Activated CD8-positive, alpha-beta T cell treated with anti-CD3 and anti-CD28 coated beads for 36 hours (primary cell): Measurements from ENCODE around the gene LIPM. TPM values are rescaled to one million over a fixed set of nuclear protein-coding genes. Genes with fewer than 3 reads are reported as not detected.

Source experiments
- ATAC-seq: fragments of 200-7000 bp; cut with Tn5 transposase; one replicate; pipeline ENCODE4 v1.10.0; 2021; ENCODE audit warnings: mild to moderate bottlenecking, moderate library complexity
- CTCF ChIA-PET: fragments of 350-600 bp; sonication (Branson Sonifier 250); formaldehyde crosslinking; loops from one replicate; lab custom pipeline; 2021; ENCODE audit warnings: antibody characterized with exemption; lab: Charles Lee
- POLR2A ChIA-PET: fragments of 350-600 bp; sonication (Branson Sonifier 250); formaldehyde crosslinking; loops from one replicate; lab custom pipeline; 2021; ENCODE audit warnings: antibody characterized with exemption; lab: Charles Lee
- DNase-seq: peaks from one replicate; pipeline ENCODE4 v3.0.0-alpha.2; 2020
- H3K27ac Mint-ChIP-seq: one replicate; pipeline ENCODE4 v1.8.0; 2021; ENCODE audit warnings: mild to moderate bottlenecking, mixed read lengths
- H3K27me3 Mint-ChIP-seq: one replicate; pipeline ENCODE4 v1.8.0; 2021; ENCODE audit warnings: mixed read lengths
- H3K36me3 Mint-ChIP-seq: one replicate; pipeline ENCODE4 v1.8.0; 2021; ENCODE audit warnings: low read depth, mixed read lengths
- H3K4me1 Mint-ChIP-seq: one replicate; pipeline ENCODE4 v1.8.0; 2021; ENCODE audit warnings: low read depth, mixed read lengths
- H3K4me3 Mint-ChIP-seq: one replicate; pipeline ENCODE4 v1.8.0; 2021; ENCODE audit warnings: mild to moderate bottlenecking, moderate library complexity, mixed read lengths
- H3K9me3 Mint-ChIP-seq: one replicate; pipeline ENCODE4 v1.8.0; 2021; ENCODE audit warnings: mixed read lengths
- intact Hi-C: fragments of 100-400 bp; cut with micrococcal nuclease; formaldehyde crosslinking; loops from one replicate; pipeline ENCODE4 v1.10.0; 2022
- total RNA-seq, 2 experiments: library from RNA; stranded (reverse); gene quantifications; one replicate each; pipeline ENCODE4 v1.2.3, GENCODE V29; 2021
- TF ChIP-seq, protein P1 (sequence below): fragments of 200-600 bp; IDR thresholded peaks from one replicate; pipeline ENCODE4 v1.8.0; 2022; ENCODE audit warnings: antibody characterized with exemption, mild to moderate bottlenecking

The LIPM gene
- total RNA-seq, 2 experiments from 2014 or later = not detected

DNA sequence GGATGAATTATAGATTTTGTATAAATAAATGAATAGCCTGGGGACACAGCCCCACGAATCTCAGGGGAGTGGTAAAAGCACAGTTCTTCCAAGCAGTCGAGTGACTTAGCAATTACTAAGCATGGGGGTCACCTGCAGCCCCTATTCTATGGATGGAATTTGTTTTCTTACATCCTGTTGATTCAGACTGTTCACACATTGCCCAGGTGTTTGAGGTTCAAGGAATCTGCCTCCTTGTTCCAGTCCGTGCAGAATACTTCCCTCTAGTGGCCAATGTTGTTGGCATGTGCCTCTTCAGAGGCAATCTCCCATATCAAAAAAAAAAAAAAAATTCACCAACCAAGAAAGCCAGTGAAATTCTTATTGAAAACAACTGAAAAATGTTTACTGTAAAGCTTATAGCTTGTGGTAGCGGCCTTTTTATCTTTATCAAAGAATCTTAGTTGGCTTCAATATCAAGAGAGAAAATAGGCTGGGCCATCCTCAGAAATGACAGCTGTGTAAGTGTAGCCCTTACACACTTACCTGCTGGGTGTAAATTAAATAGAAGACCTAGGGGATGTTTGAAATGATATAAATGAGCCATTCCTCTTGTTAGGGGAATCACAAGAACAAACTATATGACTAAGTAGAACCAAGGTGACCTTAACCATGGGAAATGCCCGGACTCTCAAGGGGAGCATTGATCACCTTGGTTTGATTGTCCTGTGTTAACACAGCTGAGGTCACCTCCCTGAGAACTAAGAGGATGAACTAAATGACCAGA, 7.8 kb downstream of the LIPM start:
- ATAC-seq (peak; percentile 87), DNase-seq (peak; percentile 53)

DNA sequence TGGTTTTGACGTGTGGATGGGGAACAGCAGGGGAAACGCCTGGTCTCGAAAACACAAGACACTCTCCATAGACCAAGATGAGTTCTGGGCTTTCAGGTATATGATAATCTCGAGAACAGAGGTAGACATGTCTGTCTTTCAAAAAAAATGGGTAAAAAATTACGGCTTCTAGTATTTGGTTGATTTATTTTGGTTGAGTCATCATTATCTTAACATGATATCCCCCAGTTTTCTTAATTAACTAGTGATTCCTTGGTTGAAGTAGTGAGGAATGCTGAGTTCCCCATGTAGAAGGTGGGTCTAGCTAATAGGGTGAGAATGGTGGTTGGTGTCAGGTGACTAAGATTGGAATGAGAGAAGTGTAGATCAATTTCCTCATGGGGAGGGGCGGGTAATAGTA, 10.7 kb downstream of the LIPM start:
- H3K36me3 Mint-ChIP-seq = no peaks in the 10 kb centered on the region
- ChIA-PET CTCF (interaction anchor here (1.0 to 4.7 kb wide), 4 partner anchors 10 to 248 kb away, joined by 4 to 30 read pairs (median 5); no protein-coding TSS in a partner anchor), POLR2A (no interaction called here)
- intact Hi-C loops = loop anchor here (10.0 kb wide), 1 partner anchor 248 kb away; no protein-coding TSS in a partner anchor
- H3K4me3 Mint-ChIP-seq = no peak overlapping the region
- H3K27me3 Mint-ChIP-seq = no peaks in the 10 kb centered on the region
- ATAC-seq (no peak), DNase-seq (no peak)
- TF ChIP-seq, protein P1, sequence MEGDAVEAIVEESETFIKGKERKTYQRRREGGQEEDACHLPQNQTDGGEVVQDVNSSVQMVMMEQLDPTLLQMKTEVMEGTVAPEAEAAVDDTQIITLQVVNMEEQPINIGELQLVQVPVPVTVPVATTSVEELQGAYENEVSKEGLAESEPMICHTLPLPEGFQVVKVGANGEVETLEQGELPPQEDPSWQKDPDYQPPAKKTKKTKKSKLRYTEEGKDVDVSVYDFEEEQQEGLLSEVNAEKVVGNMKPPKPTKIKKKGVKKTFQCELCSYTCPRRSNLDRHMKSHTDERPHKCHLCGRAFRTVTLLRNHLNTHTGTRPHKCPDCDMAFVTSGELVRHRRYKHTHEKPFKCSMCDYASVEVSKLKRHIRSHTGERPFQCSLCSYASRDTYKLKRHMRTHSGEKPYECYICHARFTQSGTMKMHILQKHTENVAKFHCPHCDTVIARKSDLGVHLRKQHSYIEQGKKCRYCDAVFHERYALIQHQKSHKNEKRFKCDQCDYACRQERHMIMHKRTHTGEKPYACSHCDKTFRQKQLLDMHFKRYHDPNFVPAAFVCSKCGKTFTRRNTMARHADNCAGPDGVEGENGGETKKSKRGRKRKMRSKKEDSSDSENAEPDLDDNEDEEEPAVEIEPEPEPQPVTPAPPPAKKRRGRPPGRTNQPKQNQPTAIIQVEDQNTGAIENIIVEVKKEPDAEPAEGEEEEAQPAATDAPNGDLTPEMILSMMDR = no peak
- peaks cover 23% of the 10 kb centered on the region for H3K4me1 Mint-ChIP-seq
- H3K9me3 Mint-ChIP-seq = no peaks in the 10 kb centered on the region
- H3K27ac Mint-ChIP-seq = no peak overlapping the region

More for the DNA sequence above, 7.8 kb downstream of the LIPM start:
- Mint-ChIP-seq H3K27ac (no peak overlapping the region), H3K9me3 (no peaks in the 10 kb centered on the region), H3K4me3 (no peak overlapping the region), H3K27me3 (no peaks in the 10 kb centered on the region), H3K4me1 (peaks cover 17% of the 10 kb centered on the region), H3K36me3 (no peaks in the 10 kb centered on the region)
- ChIA-PET CTCF (interaction anchor here (0.6 to 4.7 kb wide), 45 partner anchors 8 to 928 kb away, joined by 3 to 30 read pairs (median 3); partner anchors contain the start of gene RNLS), POLR2A (interaction anchor here (0.7 kb wide), 1 partner anchor 17 kb away, joined by 3 read pairs; no protein-coding TSS in a partner anchor)
- intact Hi-C loops = loop anchor here (2.0 to 10.0 kb wide), 2 partner anchors 122 to 246 kb away; no protein-coding TSS in a partner anchor
- TF ChIP-seq, protein P1 = peak; percentile 78

DNA sequence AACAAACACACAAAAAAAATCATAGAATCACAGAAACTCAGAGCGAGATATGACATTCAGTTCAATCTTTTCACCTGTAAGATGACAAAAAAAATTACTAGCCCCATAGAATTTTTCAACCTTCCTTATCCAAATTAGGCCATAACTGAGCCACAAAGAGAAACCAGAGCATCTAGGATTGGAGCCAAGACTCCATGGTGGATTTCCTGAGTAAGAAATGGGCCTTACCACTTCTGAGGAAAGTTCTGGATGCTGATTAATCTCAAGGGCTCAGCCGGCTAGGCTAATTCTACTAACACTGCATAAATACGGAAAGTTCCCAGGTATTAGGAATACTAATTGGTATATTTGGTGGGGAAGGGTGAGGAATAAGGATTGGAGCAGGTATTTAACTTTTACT, 16.8 kb downstream of the LIPM start:
- CTCF ChIA-PET = interaction anchor here (1.5 kb wide), 1 partner anchor 9 kb away, joined by 5 read pairs; no protein-coding TSS in a partner anchor
- POLR2A ChIA-PET = no interaction called here
- H3K4me1 Mint-ChIP-seq = peaks cover 16% of the 10 kb centered on the region
- TF ChIP-seq, protein P1 = no peak
- H3K9me3 Mint-ChIP-seq = peaks cover 6% of the 10 kb centered on the region
- no peak for ATAC-seq
- intact Hi-C loops = loop anchor here (10.0 kb wide), 1 partner anchor 254 kb away; no protein-coding TSS in a partner anchor
- H3K27ac Mint-ChIP-seq = no peak overlapping the region
- no peaks in the 10 kb centered on the region for H3K27me3 Mint-ChIP-seq
- no peaks in the 10 kb centered on the region for H3K36me3 Mint-ChIP-seq
- H3K4me3 Mint-ChIP-seq = no peak overlapping the region
- DNase-seq = no peak

DNA sequence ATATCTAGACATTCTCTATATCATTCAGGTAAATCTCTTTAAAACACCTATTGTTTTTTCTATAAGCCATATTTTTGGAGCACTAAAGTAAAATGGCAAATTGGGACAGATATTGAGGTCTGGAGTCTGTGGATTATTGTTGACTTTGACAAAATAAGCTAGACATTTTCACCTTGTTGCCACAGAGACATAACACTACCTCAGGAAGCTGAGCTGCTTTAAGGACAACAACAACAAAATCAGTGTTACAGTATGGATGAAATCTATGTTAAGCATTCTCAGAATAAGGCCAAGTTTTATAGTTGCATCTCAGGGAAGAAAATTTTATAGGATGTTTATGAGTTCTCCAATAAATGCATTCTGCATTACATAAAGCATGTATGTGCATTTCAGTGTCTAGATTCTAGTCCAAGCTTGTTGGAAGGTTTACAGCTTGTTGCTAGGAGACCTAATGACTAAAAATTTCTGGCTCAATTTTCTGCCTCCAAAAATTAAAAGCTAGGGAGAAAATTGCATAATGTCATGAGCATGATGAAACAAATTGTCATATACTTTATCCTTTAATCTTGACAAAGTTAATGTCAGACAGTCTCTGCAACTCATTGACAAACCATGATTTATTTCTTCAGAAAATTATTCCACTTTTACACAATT, 18.3 kb downstream of the LIPM start:
- no peaks in the 10 kb centered on the region for H3K27me3 Mint-ChIP-seq
- DNase-seq (no peak), ATAC-seq (no peak)
- peaks cover 6% of the 10 kb centered on the region for H3K9me3 Mint-ChIP-seq
- intact Hi-C loops = no loop called here
- no peaks in the 10 kb centered on the region for H3K36me3 Mint-ChIP-seq
- peaks cover 18% of the 10 kb centered on the region for H3K4me1 Mint-ChIP-seq
- no peak overlapping the region for H3K4me3 Mint-ChIP-seq
- POLR2A ChIA-PET = no interaction called here
- no peak overlapping the region for H3K27ac Mint-ChIP-seq
- TF ChIP-seq, protein P1 = no peak
- CTCF ChIA-PET = interaction anchor here (1.0 to 7.4 kb wide), 6 partner anchors 10 to 131 kb away, joined by 4 to 66 read pairs (median 6); no protein-coding TSS in a partner anchor
